ENCODE data around the gene P3R3URF. TPM values are rescaled to one million over a fixed set of nuclear protein-coding genes. Genes with fewer than 3 reads are reported as not detected.

The P3R3URF gene
- total RNA-seq, 4 donors from 2014 or later, result not detected

DNA sequence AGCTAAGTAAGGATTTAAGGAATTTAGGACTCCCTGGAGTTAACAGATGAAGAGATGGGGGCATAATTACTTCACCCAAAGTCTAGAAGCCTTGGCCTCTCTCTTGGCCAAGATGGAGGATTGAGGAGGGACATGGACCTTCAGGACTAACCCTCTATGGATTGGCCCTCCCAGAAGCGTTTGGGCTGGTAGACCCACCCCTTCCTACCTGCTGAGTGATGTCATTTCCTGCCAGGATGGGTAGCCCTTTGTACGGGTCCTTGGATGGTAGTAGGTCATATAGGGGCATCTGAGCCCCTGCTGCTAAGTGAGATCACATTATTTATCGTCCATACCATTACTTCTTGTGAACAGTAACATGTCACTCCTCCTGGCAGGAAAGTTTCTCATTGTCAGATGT lies 44.5 kb upstream of the P3R3URF start:
- no peak for DNase-seq
- H3K36me3 ChIP-seq, result no peaks in the 10 kb centered on the region
- H3K9me3 ChIP-seq, result no peaks in the 10 kb centered on the region
- intact Hi-C loops (cut with DNase I; ENCODE audit: low total_unique reads) (no loop called here), in situ Hi-C loops (cut with MboI; ENCODE audit: low pct_ligation_motif_present in 1 of 4, low pct_unique_long_range_greater_than_20kb in 1 of 4, low sequenced_read_pairs in 3 of 4) (no loop called here)
- H3K4me1 ChIP-seq, result peaks cover 0 to 8% (median 3%) of the 10 kb centered on the region in 4 donors
- WGBS, 2 donors (ENCODE audit: low coverage in 1 of 2), result 80% methylated on average over 3 of the region's 3 CpGs; no CpG with 5 or more reads in 1 of the 2 donors
- no peak overlapping the region for H3K4me3 ChIP-seq
- no peak overlapping the region for H3K27ac ChIP-seq
- TF ChIP-seq EP300 (IDR thresholded peaks at IDR 0.05; ENCODE audit: low read depth), result no peak
- TF ChIP-seq, protein P1, sequence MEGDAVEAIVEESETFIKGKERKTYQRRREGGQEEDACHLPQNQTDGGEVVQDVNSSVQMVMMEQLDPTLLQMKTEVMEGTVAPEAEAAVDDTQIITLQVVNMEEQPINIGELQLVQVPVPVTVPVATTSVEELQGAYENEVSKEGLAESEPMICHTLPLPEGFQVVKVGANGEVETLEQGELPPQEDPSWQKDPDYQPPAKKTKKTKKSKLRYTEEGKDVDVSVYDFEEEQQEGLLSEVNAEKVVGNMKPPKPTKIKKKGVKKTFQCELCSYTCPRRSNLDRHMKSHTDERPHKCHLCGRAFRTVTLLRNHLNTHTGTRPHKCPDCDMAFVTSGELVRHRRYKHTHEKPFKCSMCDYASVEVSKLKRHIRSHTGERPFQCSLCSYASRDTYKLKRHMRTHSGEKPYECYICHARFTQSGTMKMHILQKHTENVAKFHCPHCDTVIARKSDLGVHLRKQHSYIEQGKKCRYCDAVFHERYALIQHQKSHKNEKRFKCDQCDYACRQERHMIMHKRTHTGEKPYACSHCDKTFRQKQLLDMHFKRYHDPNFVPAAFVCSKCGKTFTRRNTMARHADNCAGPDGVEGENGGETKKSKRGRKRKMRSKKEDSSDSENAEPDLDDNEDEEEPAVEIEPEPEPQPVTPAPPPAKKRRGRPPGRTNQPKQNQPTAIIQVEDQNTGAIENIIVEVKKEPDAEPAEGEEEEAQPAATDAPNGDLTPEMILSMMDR (IDR thresholded peaks at IDR 0.05), result no peak
- no peak for TF ChIP-seq POLR2A (IDR thresholded peaks at IDR 0.05)
- no peak for TF ChIP-seq POLR2AphosphoS5 (IDR thresholded peaks at IDR 0.05)
- H3K27me3 ChIP-seq, result no peaks in the 10 kb centered on the region

DNA sequence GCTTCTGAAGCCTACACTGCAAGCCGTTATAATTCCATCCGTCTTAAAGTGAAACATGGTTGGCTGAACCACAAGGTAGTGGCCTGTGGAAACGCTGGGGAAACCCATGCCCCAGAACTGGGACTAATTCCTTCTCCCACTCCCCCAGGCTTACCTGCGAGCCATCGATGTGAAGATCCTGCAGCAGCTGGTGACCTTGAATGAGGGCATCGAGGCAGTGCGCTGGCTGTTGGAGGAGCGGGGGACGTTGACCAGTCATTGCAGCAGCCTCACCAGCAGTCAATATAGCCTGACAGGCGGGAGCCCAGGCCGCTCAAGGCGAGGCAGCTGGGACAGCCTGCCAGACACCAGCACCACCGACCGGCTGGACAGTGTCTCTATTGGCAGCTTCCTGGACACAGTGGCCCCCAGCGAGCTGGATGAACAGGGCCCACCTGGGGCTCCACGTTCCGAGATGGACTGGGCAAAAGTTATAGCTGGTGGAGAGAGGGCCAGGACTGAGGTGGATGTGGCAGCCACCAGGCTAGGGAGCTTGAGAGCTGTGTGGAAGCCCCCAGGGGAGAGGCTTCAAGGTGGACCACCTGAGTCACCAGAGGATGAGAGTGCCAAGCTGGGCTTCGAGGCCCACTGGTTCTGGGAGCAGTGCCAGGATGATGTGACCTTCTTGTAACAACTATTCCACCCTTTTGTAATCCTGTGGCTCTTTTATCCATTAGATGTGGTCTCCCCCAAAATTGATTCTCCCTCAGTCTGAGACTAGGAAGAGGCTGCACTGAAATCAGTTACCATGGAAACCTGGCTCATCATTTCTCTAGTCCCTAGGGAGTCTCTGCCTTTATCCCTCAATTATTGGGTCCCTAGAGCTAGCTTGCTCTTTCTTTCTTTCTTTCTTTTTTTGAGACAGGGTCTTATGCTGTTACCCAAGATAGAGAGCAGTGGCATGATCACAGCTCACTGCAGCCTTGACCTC lies 43.5 kb upstream of the P3R3URF start:
- intact Hi-C loops (cut with DNase I; ENCODE audit: low total_unique reads) (no loop called here), in situ Hi-C loops (cut with MboI; ENCODE audit: low pct_ligation_motif_present in 1 of 4, low pct_unique_long_range_greater_than_20kb in 1 of 4, low sequenced_read_pairs in 3 of 4) (no loop called here)
- Histone ChIP-seq H3K27ac (no peak overlapping the region), H3K9me3 (no peaks in the 10 kb centered on the region), H3K36me3 (no peaks in the 10 kb centered on the region), H3K27me3 (no peaks in the 10 kb centered on the region), H3K4me3 (no peak overlapping the region), H3K4me1 (peaks cover 0 to 8% (median 3%) of the 10 kb centered on the region in 4 donors)
- TF ChIP-seq, protein P1 (IDR thresholded peaks at IDR 0.05), result no peak
- TF ChIP-seq POLR2AphosphoS5 (IDR thresholded peaks at IDR 0.05) (no peak), POLR2A (IDR thresholded peaks at IDR 0.05) (no peak), EP300 (IDR thresholded peaks at IDR 0.05; ENCODE audit: low read depth) (no peak)
- WGBS, 2 donors (ENCODE audit: low coverage in 1 of 2), result 82% methylated on average over 18 of the region's 18 CpGs; no CpG with 5 or more reads in 1 of the 2 donors
- no peak for DNase-seq

GRCh38 chr1:46218443-46218842 lies 42.2 kb upstream of the P3R3URF start:
- H3K27me3 ChIP-seq, result no peaks in the 10 kb centered on the region
- H3K4me3 ChIP-seq, result no peak overlapping the region
- in situ Hi-C loops (cut with MboI; ENCODE audit: low pct_ligation_motif_present in 1 of 4, low pct_unique_long_range_greater_than_20kb in 1 of 4, low sequenced_read_pairs in 3 of 4), result no loop called here
- WGBS, 2 donors (ENCODE audit: low coverage in 1 of 2), result 80 to 88% methylated on average over 5 to 8 of the region's 8 CpGs
- DNase-seq, result no peak
- no peak overlapping the region for H3K27ac ChIP-seq
- peaks cover 0 to 4% (median 0%) of the 10 kb centered on the region in 4 donors for H3K4me1 ChIP-seq
- no peaks in the 10 kb centered on the region for H3K9me3 ChIP-seq
- TF ChIP-seq EP300 (IDR thresholded peaks at IDR 0.05; ENCODE audit: low read depth) (no peak), POLR2AphosphoS5 (IDR thresholded peaks at IDR 0.05) (no peak), POLR2A (IDR thresholded peaks at IDR 0.05) (no peak)
- TF ChIP-seq, protein P1 (IDR thresholded peaks at IDR 0.05), result no peak
- intact Hi-C loops (cut with DNase I; ENCODE audit: low total_unique reads), result no loop called here
- no peaks in the 10 kb centered on the region for H3K36me3 ChIP-seq

DNA sequence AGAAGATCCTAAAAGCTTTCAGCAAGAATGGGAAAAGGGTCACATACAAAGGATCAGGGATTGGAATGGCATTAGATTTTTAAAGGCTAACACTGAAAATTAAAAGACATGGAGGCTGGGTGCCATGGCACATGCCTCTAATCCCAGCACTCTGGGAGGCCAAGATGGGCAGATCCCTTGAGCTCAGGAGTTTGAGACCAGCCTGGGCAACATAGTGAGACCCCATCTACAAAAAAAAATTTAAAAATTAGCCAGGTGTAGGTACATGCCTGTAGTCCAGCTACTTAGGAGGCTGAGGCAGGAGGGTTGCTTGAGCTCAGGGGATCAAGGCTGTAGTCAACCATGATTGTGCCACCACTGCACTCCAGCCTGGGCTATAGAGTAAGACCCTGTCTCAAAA lies 39.2 kb upstream of the P3R3URF start:
- Histone ChIP-seq H3K9me3 (no peaks in the 10 kb centered on the region), H3K4me1 (no peaks in the 10 kb centered on the region), H3K4me3 (no peak overlapping the region), H3K36me3 (no peaks in the 10 kb centered on the region), H3K27me3 (no peaks in the 10 kb centered on the region), H3K27ac (no peak overlapping the region)
- in situ Hi-C loops (cut with MboI; ENCODE audit: low pct_ligation_motif_present in 1 of 4, low pct_unique_long_range_greater_than_20kb in 1 of 4, low sequenced_read_pairs in 3 of 4) (no loop called here), intact Hi-C loops (cut with DNase I; ENCODE audit: low total_unique reads) (no loop called here)
- DNase-seq, result no peak
- TF ChIP-seq, protein P1 (IDR thresholded peaks at IDR 0.05), result no peak
- TF ChIP-seq EP300 (IDR thresholded peaks at IDR 0.05; ENCODE audit: low read depth) (no peak), POLR2AphosphoS5 (IDR thresholded peaks at IDR 0.05) (no peak), POLR2A (IDR thresholded peaks at IDR 0.05) (no peak)

Data from transverse colon (tissue), 4 donors.